PFSK-1 (cell line): ENCODE measurements around the gene CAMK4.

ENCODE experiments used
- TAF1 ChIP-seq: IDR thresholded peaks from 2 replicates; pipeline ENCODE4 v1.6.1; 2012; ENCODE audit warnings: low read length, control low read depth, borderline replicate concordance; ENCODE audit not compliant: insufficient read depth
- TF ChIP-seq, protein P1 (sequence below), 2 experiments: IDR thresholded peaks; 2 replicates each; pipeline versions ENCODE4 v1.6.1 to v1.8.0; 2011 to 2012; ENCODE audit warnings: low read depth in 2 of 2, low read length in 2 of 2, control low read depth in 1 of 2, inconsistent platforms in 1 of 2, mild to moderate bottlenecking in 1 of 2, moderate library complexity in 1 of 2; ENCODE audit not compliant: insufficient read depth in 1 of 2

GRCh38 chr5:111337133-111337532 is 112.9 kb downstream of the CAMK4 start:
- TF ChIP-seq TAF1 = no peak
- TF ChIP-seq, protein P1, sequence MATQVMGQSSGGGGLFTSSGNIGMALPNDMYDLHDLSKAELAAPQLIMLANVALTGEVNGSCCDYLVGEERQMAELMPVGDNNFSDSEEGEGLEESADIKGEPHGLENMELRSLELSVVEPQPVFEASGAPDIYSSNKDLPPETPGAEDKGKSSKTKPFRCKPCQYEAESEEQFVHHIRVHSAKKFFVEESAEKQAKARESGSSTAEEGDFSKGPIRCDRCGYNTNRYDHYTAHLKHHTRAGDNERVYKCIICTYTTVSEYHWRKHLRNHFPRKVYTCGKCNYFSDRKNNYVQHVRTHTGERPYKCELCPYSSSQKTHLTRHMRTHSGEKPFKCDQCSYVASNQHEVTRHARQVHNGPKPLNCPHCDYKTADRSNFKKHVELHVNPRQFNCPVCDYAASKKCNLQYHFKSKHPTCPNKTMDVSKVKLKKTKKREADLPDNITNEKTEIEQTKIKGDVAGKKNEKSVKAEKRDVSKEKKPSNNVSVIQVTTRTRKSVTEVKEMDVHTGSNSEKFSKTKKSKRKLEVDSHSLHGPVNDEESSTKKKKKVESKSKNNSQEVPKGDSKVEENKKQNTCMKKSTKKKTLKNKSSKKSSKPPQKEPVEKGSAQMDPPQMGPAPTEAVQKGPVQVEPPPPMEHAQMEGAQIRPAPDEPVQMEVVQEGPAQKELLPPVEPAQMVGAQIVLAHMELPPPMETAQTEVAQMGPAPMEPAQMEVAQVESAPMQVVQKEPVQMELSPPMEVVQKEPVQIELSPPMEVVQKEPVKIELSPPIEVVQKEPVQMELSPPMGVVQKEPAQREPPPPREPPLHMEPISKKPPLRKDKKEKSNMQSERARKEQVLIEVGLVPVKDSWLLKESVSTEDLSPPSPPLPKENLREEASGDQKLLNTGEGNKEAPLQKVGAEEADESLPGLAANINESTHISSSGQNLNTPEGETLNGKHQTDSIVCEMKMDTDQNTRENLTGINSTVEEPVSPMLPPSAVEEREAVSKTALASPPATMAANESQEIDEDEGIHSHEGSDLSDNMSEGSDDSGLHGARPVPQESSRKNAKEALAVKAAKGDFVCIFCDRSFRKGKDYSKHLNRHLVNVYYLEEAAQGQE (IDR thresholded peaks at IDR 0.05; ENCODE audit: insufficient read depth in 1 of 2, low read depth in 2 of 2, low read length in 2 of 2) = no peak
